Activated CD8-positive, alpha-beta memory T cell treated with anti-CD3 and anti-CD28 coated beads, Interleukin-2, amount 50 U/mL, for 1 hour (primary cell): ENCODE measurements around the gene MS4A2.
"Not testable (repeated sequence)": the region's sequence is repeated elsewhere in the genome, so short reads cannot be mapped to it uniquely, and the experiment has no call there.

ENCODE experiments used
- DNase-seq: peaks from one replicate; pipeline ENCODE4 v3.0.0-alpha.2; 2020; ENCODE audit errors: extremely low read depth

MS4A2 gene

DNA sequence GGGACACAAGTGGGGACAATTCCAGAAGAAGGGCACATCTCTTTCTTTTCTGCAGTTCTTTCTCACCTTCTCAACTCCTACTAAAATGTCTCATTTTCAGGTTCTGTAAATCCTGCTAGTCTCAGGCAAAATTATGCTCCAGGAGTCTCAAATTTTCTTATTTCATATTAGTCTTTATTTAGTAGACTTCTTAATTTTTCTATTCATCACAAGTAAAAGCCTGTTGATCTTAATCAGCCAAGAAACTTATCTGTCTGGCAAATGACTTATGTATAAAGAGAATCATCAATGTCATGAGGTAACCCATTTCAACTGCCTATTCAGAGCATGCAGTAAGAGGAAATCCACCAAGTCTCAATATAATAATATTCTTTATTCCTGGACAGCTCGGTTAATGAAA is at the start of gene MS4A2:
TSS of gene MS4A2 (plus strand) at position 301 of the 400 bp plus-strand sequence. CDS start 102 bp downstream, outside the sequence.
- DNase-seq: no peak

DNA sequence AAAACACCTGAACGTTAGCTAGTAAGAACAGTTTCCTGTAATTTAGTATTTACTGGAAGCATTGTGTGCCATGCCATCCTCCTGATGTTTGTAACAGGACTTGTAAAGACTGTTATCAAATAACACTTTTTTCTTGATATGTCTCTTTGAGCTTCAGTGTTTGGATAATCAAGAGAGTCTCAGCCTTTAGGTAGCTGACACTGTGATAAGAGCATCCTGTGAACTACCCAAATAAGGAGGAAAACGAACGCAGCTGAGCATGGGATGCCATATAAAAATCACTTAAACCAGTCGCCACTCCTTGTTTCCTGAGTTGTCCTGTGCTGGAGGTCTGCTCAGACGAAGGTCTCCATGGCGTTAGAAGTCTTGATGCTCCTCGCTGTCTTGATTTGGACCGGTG is 48.4 kb upstream of the MS4A2 start, which contains the start of gene OOSP2:
TSS of gene OOSP2 (plus strand) at position 301 of the 400 bp plus-strand sequence. CDS start at position 352, 51 bp downstream.
- DNase-seq: no peak

DNA sequence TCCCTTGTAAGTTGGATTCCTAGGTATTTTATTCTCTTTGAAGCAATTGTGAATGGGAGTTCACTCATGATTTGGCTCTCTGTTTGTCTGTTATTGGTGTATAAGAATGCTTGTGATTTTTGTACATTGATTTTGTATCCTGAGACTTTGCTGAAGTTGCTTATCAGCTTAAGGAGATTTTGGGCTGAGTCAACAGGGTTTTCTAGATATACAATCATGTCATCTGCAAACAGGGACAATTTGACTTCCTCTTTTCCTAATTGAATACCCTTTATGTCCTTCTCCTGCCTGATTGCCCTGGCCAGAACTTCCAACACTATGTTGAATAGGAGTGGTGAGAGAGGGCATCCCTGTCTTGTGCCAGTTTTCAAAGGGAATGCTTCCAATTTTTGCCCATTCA is 38.0 kb upstream of the MS4A2 start:
- DNase-seq: not testable (repeated sequence)

DNA sequence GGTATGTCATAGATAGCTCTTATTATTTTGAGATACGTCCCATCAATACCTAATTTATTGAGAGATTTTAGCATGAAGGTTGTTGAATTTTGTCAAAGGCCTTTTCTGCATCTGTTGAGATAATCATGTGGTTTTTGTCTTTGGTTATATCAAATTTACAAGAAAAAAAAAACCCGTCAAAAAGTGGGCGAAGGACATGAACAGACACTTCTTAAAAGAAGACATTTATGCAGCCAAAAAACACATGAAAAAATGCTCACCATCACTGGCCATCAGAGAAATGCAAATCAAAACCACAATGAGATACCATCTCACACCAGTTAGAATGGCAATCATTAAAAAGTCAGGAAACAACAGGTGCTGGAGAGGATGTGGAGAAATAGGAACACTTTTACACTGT is 37.6 kb upstream of the MS4A2 start:
- not testable (repeated sequence) for DNase-seq

DNA sequence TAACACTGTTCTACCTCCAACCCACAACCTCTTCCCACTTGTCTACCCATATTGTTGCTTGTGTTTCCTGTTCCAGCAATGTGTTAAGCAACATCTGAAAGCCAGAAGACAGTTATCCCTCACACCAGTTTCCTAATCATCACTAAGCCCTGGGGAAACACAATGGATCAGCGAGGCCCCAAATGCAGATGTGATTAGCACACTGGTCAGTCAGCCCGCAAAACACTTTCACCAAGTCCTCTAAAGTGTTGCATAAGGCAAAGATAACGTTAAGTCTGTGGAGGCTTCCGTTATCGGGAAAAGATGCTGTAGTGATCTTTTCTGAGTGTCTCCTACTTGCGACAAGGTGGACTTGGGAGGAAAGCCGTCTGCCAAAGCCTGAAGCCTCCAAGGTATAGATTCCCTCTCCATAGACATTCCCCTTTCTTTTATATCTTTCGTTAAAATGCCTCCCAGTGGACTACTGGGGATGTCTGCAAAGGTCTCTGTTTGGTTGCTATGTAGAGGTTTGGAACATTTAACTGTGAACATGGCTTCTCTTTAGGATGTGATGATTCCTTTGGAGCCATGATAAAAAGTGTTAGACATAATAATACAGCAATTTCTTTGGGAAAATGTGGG is 32.0 kb upstream of the MS4A2 start, which contains the start of gene MS4A3:
TSS of gene MS4A3 (plus strand) at position 317 of the 621 bp plus-strand sequence. CDS start 4,496 bp downstream, outside the sequence.
- no peak for DNase-seq

DNA sequence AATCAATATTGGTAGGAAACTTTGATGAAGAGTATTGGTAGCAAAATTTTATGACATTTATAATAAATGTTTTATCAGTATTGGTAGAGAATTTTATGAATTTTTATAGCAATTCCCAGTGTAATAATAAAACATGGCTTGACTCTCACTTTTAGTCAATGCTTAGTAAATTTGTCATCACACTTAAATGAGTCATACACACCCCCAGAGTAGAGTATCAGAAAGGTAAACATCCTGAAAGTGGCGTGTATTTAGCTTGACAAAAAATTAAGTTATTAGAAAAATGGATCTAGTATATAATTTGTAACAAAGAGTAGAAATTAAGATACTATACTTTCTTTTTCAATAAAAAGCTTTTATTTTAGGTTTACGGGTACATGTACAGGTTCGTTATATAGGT is 29.4 kb upstream of the MS4A2 start:
- no peak for DNase-seq

DNA sequence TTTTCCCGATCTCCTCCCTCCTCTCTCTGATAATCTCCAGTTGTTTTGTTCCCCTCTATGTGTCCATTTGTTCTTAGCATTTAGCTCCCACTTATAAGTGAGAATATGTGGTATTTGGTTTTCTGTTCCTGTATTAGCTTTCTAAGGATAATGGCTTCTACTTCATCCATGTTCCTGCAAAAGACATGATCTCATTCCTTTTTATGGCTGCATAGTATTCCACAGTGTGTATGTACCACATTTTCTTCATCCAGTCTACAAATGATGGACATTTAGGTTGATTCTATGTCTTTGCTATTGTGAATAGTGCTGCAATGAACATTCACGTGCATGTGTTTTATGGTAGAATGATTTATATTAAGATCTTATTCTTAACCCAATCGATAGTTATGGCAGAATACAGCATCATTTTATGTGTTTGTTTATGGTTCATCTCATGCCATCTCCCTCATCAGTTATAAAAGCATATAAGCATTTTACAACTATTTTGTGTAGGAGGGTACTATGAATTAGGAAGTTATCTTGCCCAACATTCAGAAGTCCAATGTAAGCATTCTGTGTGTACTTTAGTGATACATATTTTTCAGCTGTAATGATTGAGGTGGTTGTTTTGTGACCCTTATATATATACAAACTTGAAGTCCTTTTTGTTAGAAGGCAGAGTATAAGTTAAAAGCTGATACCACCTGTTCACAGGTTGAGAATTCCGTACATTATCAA is 28.8 kb upstream of the MS4A2 start:
- no peak for DNase-seq

DNA sequence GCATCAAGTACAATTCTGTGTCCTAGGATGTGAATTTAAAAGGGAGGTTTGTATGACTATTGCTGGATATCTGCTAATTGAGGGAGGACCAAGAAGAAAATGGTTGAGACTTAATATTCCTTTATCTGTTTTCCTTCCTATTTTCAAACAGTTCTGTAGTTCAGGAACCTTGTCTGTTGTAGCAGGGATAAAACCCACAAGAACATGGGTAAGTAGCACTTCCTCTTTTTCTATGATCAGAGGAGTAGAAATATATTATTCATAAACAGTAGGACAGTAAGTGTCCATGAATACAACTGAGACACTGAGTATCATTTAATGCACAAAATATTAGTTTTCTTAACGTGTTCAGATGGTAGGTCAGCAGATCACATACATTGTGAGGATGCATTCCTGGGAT is 24.4 kb upstream of the MS4A2 start:
- DNase-seq: no peak

DNA sequence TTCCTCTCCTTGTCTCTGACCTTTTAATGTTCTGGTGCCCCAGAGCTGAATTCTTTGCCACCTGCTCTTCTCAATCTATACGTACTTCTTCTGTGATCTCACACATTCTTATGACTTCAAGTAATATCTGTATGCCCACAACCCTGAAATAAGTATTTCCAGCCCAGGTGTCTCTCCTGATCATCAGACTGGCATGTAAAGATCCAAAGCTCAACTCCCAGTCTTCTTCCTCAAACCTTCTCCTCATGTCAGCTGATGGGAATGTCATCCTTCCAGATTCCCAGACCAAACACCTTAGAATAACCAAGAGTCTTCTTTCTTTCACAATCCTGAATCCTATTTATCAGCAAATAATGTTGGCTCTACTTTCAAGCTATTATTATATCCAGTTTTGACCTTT is 22.7 kb upstream of the MS4A2 start:
- DNase-seq: no peak

DNA sequence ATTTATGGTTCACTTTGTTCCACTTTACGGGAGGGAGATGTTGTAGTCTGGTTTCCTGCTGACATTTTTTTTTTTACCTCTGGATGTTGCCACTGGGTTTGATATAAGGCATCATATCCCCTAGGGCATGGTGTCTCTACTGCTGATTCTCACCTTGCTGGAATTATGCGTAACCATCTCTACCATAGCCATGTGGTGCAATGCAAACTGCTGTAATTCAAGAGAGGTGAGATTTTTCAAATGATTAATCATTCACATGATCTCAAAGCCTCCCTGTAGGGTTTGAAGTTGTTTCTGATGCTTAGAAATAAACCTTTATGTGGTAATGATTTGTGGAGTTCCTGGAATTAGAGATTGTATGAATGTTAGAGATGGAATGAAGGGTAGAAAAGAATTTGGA is 19.0 kb upstream of the MS4A2 start:
- no peak for DNase-seq

DNA sequence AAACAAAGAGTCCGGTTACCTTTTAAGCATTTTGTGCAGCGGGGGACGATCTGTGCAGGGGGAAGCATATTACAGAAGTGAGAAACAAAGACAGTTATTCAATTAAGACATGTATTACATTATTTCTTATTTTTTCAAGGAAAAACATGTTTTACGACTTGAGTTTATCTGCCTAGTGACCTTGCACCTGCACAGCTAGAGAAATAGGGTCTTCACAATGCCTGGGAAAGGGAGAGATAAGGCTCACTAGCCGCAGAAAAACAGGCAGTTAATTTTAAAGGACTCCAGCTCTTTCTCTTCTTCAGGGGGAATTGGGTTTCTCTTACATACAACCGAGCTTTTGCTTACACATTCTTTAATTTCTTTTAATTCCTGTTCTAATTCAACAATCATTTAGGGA is 16.8 kb upstream of the MS4A2 start:
- not testable (repeated sequence) for DNase-seq

DNA sequence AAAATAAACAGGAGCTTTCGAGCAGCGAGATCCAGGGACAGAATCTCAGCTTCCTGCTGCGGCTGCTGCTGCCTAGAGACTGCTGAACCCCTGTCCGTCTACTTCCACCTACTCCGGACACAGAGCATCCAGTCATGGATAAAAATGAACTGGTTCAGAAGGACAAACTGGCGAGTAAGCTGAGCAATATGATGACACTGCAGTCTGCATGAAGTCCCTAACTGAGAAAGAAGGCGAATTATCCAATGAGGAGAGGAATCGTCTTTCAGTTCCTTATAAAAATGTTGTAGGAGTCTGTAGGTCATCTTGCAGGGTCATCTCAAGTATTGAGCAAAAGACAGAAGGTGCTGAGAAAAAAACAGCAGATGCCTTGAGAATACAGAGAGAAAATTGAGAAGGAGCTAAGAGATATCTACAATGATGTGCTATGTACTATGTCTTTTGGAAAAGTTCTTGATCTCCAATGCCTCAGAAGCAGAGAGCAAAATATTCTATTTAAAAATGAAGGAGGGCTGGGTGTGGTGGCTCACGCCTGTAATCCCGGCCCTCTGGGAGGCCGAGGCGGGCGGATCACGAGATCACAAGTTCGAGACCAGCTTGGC is 11.1 kb upstream of the MS4A2 start:
- DNase-seq: no peak

DNA sequence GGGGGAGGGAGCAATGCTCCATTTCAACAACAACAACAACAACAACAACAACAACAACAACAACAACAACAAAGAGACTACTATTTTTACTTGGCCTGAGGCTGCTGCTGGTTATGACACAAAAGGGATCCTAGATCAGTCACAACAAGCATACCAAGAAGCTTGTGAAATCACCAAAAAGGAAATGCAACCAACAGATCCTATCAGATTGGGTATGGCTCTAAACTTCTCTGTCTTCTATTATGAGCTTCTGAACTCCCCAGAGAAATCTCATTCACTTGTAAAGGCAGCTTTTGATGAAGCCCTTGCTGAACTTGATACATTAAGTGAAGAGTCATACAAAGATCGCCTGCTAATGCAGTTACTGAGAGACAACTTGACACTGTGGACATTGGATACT is 10.5 kb upstream of the MS4A2 start:
- no peak for DNase-seq

DNA sequence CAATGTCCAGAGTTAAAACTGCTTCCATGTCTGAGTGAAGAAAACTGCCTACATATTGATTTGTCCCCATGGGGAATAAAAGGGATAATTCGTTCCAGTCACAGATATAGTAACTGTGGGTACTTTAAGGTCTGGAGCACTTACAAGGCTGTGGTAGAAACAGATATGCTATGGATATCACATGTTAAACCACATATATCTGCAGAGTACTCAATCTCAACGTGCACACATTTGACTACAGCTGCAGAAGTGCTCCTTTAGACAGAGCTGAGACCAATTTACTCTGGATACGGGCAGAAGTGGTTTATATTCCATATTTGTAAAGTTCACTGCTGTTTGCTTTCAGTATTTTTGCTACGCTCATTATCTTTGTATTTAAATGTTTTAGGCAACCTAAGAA is 9.7 kb upstream of the MS4A2 start:
- no peak for DNase-seq

DNA sequence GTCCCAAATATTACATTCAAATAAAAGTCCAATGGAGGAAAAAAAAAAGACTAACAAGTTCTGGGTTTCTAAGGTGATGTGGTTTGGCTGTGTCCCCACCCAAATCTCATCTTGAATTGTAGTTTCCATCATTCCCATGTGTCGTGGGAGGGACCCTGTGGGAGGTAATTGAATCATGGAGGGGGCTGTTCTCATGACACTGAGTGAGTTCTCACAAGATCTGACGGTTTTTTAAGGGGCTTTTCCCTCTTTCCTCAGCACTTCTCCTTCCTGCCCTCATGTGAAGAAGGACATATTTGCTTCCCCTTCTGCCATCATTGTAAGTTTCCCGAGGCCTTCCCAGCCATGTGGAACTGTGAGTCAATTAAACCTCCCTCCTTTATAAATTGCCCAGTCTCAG is 7.9 kb upstream of the MS4A2 start:
- DNase-seq: no peak

DNA sequence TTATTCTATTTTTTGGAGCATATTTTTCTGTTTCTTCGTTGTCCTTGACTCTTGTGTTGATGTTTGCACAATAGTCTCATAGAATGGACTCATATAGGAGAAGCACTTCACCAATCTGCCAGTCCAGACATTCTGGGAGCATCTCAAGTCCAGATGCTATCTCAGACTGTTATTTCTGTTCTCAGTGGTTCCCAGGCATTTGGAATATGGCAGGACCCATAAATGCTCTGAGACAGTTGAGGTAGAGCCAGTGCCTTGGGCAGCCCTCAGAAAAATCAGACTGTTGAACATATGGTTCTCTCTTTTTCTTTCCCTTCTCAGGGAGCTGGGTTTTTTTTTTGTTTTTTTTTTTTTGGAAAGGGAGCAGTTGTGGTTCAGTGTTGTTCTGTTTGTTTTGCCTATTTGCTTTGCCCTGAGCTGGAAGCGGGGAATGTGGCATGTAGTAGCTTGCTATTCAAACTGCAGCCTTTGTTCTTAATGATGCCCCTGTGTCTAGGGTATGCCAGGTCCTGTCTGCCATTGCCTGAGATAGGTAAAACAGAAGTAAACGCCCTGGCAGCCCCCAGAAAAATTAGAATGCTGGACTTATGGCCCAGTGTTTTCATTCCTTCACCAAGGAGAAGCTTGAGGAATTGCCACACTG is 3.7 kb upstream of the MS4A2 start:
- no peak for DNase-seq

DNA sequence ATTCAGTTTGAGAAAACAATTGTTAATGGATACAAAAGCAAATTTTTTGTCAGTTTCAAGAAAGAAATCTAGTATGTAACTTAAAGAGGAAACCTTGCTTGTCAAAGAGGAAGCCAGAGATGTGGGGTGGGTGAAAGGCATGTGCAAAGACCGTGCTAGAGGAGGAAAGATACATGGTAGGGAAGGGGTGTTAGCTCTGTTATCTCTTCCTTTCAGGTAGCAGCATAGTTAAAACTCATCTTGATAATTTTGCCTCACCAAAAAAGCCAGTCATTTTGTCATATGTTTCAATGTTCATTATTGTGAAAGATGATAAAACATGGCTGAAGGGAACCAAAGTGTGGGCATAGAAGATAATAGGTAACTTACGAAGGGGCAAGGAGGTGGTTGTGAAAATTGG is 2.6 kb upstream of the MS4A2 start:
- no peak for DNase-seq

DNA sequence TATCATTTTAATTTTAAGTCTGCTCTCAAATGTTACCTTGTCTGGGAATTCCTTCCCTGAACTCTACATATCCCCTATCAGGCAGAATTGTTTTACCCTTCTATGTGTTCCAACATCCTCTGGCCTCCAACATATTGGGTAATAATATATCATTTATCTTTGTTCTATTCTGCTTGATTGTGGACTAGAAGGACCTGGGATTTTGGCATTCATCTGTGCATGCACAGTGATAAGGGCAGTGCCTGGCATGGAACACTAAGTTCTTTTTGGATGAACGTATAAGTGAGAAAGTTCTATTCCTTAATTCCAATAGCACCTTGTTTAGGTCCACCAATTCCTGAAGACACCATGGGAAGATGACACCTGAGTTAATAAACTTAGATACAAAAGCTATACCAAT is 1.2 kb upstream of the MS4A2 start:
- no peak for DNase-seq

DNA sequence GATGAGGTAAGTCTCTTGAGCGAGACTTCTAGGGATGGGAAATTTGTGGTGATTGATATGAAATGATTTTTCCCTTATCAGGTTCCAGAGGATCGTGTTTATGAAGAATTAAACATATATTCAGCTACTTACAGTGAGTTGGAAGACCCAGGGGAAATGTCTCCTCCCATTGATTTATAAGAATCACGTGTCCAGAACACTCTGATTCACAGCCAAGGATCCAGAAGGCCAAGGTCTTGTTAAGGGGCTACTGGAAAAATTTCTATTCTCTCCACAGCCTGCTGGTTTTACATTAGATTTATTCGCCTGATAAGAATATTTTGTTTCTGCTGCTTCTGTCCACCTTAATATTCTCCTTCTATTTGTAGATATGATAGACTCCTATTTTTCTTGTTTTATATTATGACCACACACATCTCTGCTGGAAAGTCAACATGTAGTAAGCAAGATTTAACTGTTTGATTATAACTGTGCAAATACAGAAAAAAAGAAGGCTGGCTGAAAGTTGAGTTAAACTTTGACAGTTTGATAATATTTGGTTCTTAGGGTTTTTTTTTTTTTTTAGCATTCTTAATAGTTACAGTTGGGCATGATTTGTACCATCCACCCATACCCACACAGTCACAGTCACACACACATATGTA is 7.1 kb downstream of the MS4A2 start:
- no peak for DNase-seq

DNA sequence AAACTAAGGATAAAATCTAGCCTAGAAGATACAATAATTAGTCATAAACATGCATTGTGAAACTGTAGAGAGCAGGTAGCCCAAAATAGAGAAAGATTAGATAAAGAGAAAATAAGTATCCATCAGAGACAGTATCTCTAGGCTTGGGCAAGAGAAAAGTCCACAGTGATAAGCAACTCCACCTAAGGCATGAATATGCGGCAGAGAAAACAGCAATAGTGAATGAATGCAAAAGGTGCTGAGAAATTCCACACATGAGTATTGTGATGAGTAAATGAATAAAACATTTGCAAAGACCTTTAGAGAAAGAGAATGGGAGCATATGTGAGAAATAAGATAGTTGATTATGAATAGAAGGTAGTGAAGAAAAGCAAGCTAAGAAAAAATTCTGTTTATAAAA is 8.7 kb downstream of the MS4A2 start:
- no peak for DNase-seq

DNA sequence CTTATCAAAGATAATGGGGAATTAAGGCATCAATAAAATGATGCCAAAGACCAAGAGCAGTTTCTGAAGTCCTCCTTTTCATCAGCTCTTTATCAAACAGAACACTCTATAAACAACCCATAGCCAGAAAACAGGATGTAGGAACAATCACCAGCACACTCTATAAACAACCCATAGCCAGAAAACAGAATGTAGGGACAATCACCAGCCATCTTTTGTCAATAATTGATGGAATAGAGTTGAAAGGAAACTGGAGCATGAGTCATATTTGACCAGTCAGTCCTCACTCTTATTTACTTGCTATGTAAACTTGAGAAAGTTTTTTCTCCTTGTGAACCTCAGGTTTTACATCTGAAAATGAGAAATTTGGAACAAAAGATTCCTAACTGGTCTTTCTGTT is 10.0 kb downstream of the MS4A2 start:
- no peak for DNase-seq

DNA sequence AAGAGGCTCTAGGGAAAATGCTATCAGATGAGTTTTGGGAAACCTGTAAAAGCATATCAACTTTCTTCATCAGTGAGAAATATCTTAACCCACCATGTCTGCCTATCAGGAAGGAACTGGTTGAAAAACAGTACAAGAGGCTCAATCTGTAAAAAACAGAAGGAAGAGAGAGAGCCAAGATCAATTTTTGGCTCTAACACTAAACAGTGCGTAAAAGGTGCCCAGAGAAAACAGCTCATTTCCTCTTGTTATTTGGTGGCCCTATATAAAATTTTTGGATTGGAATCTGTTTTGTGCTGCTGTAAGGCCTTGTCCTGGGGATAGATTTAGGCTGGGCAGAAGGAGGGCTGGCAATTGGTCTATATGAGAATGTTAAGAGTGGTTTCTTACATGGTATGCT is 12.1 kb downstream of the MS4A2 start:
- DNase-seq: no peak
